H9 (cell line): Measurements from ENCODE around the gene TRIO. TPM values are rescaled to one million over a fixed set of nuclear protein-coding genes. Genes with fewer than 3 reads are reported as not detected.

Source experiments
- DNase-seq: peaks from one replicate; pipeline ENCODE4 v3.0.0-alpha.2; 2017
- H2AFZ ChIP-seq: one replicate; pipeline ENCODE4 v1.6.1; 2013; ENCODE audit warnings: mild to moderate bottlenecking, low read length, control low read depth, moderate library complexity
- H2AK5ac ChIP-seq: 2 replicates; pipeline ENCODE4 v1.6.1; 2013; ENCODE audit warnings: low read length, control low read depth, mixed read lengths; ENCODE audit not compliant: insufficient read length
- H2BK120ac ChIP-seq: one replicate; pipeline ENCODE4 v1.6.1; 2013; ENCODE audit warnings: low read depth, mild to moderate bottlenecking, low read length, control low read depth, inconsistent platforms; ENCODE audit not compliant: poor library complexity, severe bottlenecking
- H2BK12ac ChIP-seq: 2 replicates; pipeline ENCODE4 v1.6.1; 2013; ENCODE audit warnings: low read length, control low read depth, mixed read lengths, low read depth; ENCODE audit not compliant: insufficient read length
- H2BK15ac ChIP-seq: 2 replicates; pipeline ENCODE4 v1.6.1; 2013; ENCODE audit warnings: low read depth, low read length, control low read depth
- H2BK20ac ChIP-seq: one replicate; pipeline ENCODE4 v1.6.1; 2013; ENCODE audit warnings: low read depth, mild to moderate bottlenecking, low read length, control low read depth, inconsistent platforms; ENCODE audit not compliant: poor library complexity, severe bottlenecking
- H2BK5ac ChIP-seq: 2 replicates; pipeline ENCODE4 v1.6.1; 2013; ENCODE audit warnings: low read length, control low read depth, mixed read lengths; ENCODE audit not compliant: insufficient read length
- H3K14ac ChIP-seq: 2 replicates; pipeline ENCODE4 v1.6.1; 2013; ENCODE audit warnings: low read length, control low read depth; ENCODE audit not compliant: insufficient read depth
- H3K18ac ChIP-seq: 2 replicates; pipeline ENCODE4 v1.6.1; 2013; ENCODE audit warnings: low read depth, mild to moderate bottlenecking, mixed read lengths, low read length, control low read depth; ENCODE audit not compliant: insufficient read length
- H3K23ac ChIP-seq: 2 replicates; pipeline ENCODE4 v1.6.1; 2013; ENCODE audit warnings: low read length, control low read depth, mixed read lengths, low read depth; ENCODE audit not compliant: insufficient read length
- H3K23me2 ChIP-seq: 2 replicates; pipeline ENCODE4 v1.6.1; 2013; ENCODE audit warnings: low read depth, mild to moderate bottlenecking, mixed read lengths, low read length, control low read depth; ENCODE audit not compliant: insufficient read length, poor library complexity, severe bottlenecking
- H3K27ac ChIP-seq: 2 replicates; pipeline ENCODE4 v1.5.1; 2013; ENCODE audit warnings: low read length, control low read depth, mixed read lengths, low read depth; ENCODE audit not compliant: insufficient read length
- H3K27me3 ChIP-seq: 2 replicates; pipeline ENCODE4 v1.6.1; 2013; ENCODE audit warnings: low read length, control low read depth, inconsistent platforms; ENCODE audit not compliant: insufficient read depth
- H3K4ac ChIP-seq: 2 replicates; pipeline ENCODE4 v1.6.1; 2013; ENCODE audit warnings: low read depth, mild to moderate bottlenecking, control low read depth, inconsistent platforms, low read length, moderate library complexity
- H3K4me1 ChIP-seq: 2 replicates; pipeline ENCODE4 v1.6.1; 2013; ENCODE audit warnings: low read length, control low read depth, inconsistent platforms; ENCODE audit not compliant: insufficient read depth
- H3K4me2 ChIP-seq: 2 replicates; pipeline ENCODE4 v1.6.1; 2013; ENCODE audit warnings: low read length, control low read depth, mixed read lengths; ENCODE audit not compliant: insufficient read length, insufficient read depth
- H3K56ac ChIP-seq: 2 replicates; pipeline ENCODE4 v1.6.1; 2013; ENCODE audit warnings: low read depth, mild to moderate bottlenecking, mixed read lengths, low read length, control low read depth; ENCODE audit not compliant: insufficient read length
- H3K79me1 ChIP-seq: 2 replicates; pipeline ENCODE4 v1.6.1; 2013; ENCODE audit warnings: low read depth, mild to moderate bottlenecking, moderate library complexity, low read length, control low read depth, inconsistent platforms; ENCODE audit not compliant: insufficient read depth, poor library complexity, severe bottlenecking
- H3K79me2 ChIP-seq: 2 replicates; pipeline ENCODE4 v1.6.1; 2013; ENCODE audit warnings: low read length, control low read depth, inconsistent platforms; ENCODE audit not compliant: insufficient read depth
- H3K9ac ChIP-seq: 2 replicates; pipeline ENCODE4 v1.6.1; 2013; ENCODE audit warnings: low read length, control low read depth, mixed read lengths; ENCODE audit not compliant: insufficient read length; ENCODE audit errors: extremely low read depth
- H3K9me3 ChIP-seq: one replicate; pipeline ENCODE4 v1.6.1; 2013; ENCODE audit warnings: low read depth, low read length, inconsistent platforms; ENCODE audit not compliant: control insufficient read depth
- H3T11ph ChIP-seq: one replicate; pipeline ENCODE4 v1.6.1; 2013; ENCODE audit warnings: mild to moderate bottlenecking, low read length, control low read depth, inconsistent platforms
- H4K20me1 ChIP-seq: one replicate; pipeline ENCODE4 v1.6.1; 2013; ENCODE audit not compliant: control insufficient read depth, insufficient read length, insufficient read depth
- H4K5ac ChIP-seq: 2 replicates; pipeline ENCODE4 v1.6.1; 2013; ENCODE audit warnings: low read depth, mild to moderate bottlenecking, mixed read lengths, low read length, control low read depth; ENCODE audit not compliant: insufficient read length
- H4K8ac ChIP-seq: replicated peaks from 2 replicates; pipeline ENCODE4 v1.6.1; 2013; ENCODE audit warnings: low read length, control low read depth, mixed read lengths, low read depth; ENCODE audit not compliant: insufficient read length
- H4K91ac ChIP-seq: 2 replicates; pipeline ENCODE4 v1.6.1; 2013; ENCODE audit warnings: low read depth, mild to moderate bottlenecking, moderate library complexity, mixed read lengths, low read length, control low read depth; ENCODE audit not compliant: insufficient read length
- H3K27ac Mint-ChIP-seq, 3 experiments: 2 replicates in 2 of 3; 3 replicates in 1 of 3; pipeline ENCODE4 v1.8.0; 2020 to 2021; ENCODE audit warnings: mixed read lengths in 3 of 3, mild to moderate bottlenecking in 1 of 3, moderate library complexity in 1 of 3
- H3K27me3 Mint-ChIP-seq: 2 replicates; pipeline ENCODE4 v1.8.0; 2021; ENCODE audit warnings: low read depth, mild to moderate bottlenecking, moderate library complexity, mixed read lengths
- H3K36me3 Mint-ChIP-seq, 3 experiments: 2 replicates in 2 of 3; 3 replicates in 1 of 3; pipeline ENCODE4 v1.8.0; 2020 to 2021; ENCODE audit warnings: low read depth in 3 of 3, mixed read lengths in 3 of 3; ENCODE audit not compliant: insufficient read depth in 1 of 3
- H3K4me1 Mint-ChIP-seq, 2 experiments: 2 replicates each; pipeline ENCODE4 v1.8.0; 2020; ENCODE audit warnings: mixed read lengths in 2 of 2
- H3K4me3 Mint-ChIP-seq, 2 experiments: 2 replicates in 1 of 2; 3 replicates in 1 of 2; pipeline ENCODE4 v1.8.0; 2020 to 2021; ENCODE audit warnings: mild to moderate bottlenecking in 2 of 2, mixed read lengths in 2 of 2, moderate library complexity in 1 of 2
- H3K9me3 Mint-ChIP-seq, 2 experiments: 2 replicates in 1 of 2; 3 replicates in 1 of 2; pipeline ENCODE4 v1.8.0; 2020; ENCODE audit warnings: mild to moderate bottlenecking in 2 of 2, mixed read lengths in 2 of 2, moderate library complexity in 1 of 2
- CTCF ChIP-seq: fragments of 200-600 bp; sonication (generic); conservative IDR thresholded peaks from 3 replicates; pipeline ENCODE4 v1.8.0; 2021; ENCODE audit warnings: antibody characterized with exemption, mild to moderate bottlenecking
- WGBS: extraction: QIAGEN DNeasy Blood & Tissue Kit; methylation state at CpG from one replicate; pipeline ENCODE4 v1.1.7; 2013; ENCODE audit warnings: missing lambda C conversion rate, low lambda C conversion rate, mixed read lengths; ENCODE audit not compliant: insufficient read length; ENCODE audit errors: extremely low coverage; 5-methylcytosine and 5-hydroxymethylcytosine counted together
- total RNA-seq: library from RNA; stranded (reverse); gene quantifications from 2 replicates; pipeline ENCODE4 v1.2.1, GENCODE V29; 2021

The TRIO gene
- total RNA-seq, 1 experiment from 2014 or later, result 87.8 TPM

- Histone ChIP-seq H3K4ac (no peak overlapping the region), H2BK20ac (no peak overlapping the region), H3K27ac (no peak overlapping the region), H3K18ac (no peak overlapping the region), H3K56ac (no peak overlapping the region), H2BK12ac (no peak overlapping the region), H2BK15ac (no peak overlapping the region), H3K14ac (no peak overlapping the region), H4K91ac (no peak overlapping the region), H3K9ac (no peak overlapping the region), H2AFZ (no peak overlapping the region), H2BK5ac (no peak overlapping the region), H3K9me3 (no peaks in the 10 kb centered on the region), H4K20me1 (no peaks in the 10 kb centered on the region), H2BK120ac (no peak overlapping the region), H3K4me1 (peaks cover 41% of the 10 kb centered on the region), H3K23ac (no peak overlapping the region), H3K27me3 (no peaks in the 10 kb centered on the region), H3K79me2 (peaks cover 18% of the 10 kb centered on the region; the same call in 1 of the 2 replicates), H4K5ac (no peak overlapping the region), H3K79me1 (no peaks in the 10 kb centered on the region), H2AK5ac (no peak overlapping the region), H4K8ac (no peak overlapping the region), H3K23me2 (no peaks in the 10 kb centered on the region), H3T11ph (no peak overlapping the region), H3K4me2 (no peak overlapping the region)
- DNase-seq, result no peak
- Mint-ChIP-seq H3K36me3 (peaks cover 4 to 6% (median 4%) of the 10 kb centered on the region in 3 experiments; a peak in 6 of 7 replicates), H3K9me3 (peaks cover 4 to 5% of the 10 kb centered on the region in 2 experiments; a peak in 4 of 5 replicates), H3K27ac (peak overlapping the region; percentile 80 to 94 (median 88); a peak in 5 of 7 replicates), H3K4me1 (peaks cover 84 to 90% of the 10 kb centered on the region in 2 experiments), H3K27me3 (no peaks in the 10 kb centered on the region), H3K4me3 (no peak overlapping the region; a peak in 1 of 5 replicates)
- no CpG with 5 or more reads among the region's 2 CpGs for WGBS
- TF ChIP-seq CTCF, result no peak
These were observed 117.5 kb downstream of the TRIO start for GRCh38 chr5:14260637-14261036.
